Measurements from ENCODE around the gene GNB5. TPM values are rescaled to one million over a fixed set of nuclear protein-coding genes. Genes with fewer than 3 reads are reported as not detected.

GNB5 gene
- total RNA-seq, 1 donor from 2014 or later: 23.7 TPM

DNA sequence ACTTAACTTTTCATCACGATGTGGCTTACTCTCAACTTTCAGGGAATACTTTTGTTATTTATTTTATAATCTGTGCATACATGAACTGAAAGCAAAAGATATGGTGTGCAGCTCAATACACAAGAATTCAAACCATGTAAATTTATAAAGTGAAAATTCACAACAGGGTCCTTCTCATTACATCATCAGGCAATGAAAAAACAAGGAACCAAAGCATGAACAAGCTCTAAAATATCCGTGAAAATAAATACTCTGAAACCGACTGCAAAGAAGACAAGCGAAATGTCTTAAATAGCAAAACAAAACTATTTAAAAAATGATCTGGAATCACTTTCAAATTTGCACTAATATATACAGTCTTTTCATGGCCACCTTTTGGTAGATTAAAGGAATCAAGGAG is 28.9 kb downstream of the GNB5 start:
- no peak for DNase-seq (ENCODE audit: low read depth)
- H3K4me3 ChIP-seq (ENCODE audit: low read depth, low read length): no peak overlapping the region
- TF ChIP-seq, protein P1, sequence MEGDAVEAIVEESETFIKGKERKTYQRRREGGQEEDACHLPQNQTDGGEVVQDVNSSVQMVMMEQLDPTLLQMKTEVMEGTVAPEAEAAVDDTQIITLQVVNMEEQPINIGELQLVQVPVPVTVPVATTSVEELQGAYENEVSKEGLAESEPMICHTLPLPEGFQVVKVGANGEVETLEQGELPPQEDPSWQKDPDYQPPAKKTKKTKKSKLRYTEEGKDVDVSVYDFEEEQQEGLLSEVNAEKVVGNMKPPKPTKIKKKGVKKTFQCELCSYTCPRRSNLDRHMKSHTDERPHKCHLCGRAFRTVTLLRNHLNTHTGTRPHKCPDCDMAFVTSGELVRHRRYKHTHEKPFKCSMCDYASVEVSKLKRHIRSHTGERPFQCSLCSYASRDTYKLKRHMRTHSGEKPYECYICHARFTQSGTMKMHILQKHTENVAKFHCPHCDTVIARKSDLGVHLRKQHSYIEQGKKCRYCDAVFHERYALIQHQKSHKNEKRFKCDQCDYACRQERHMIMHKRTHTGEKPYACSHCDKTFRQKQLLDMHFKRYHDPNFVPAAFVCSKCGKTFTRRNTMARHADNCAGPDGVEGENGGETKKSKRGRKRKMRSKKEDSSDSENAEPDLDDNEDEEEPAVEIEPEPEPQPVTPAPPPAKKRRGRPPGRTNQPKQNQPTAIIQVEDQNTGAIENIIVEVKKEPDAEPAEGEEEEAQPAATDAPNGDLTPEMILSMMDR (conservative IDR thresholded peaks at IDR 0.05; ENCODE audit: low read depth, low read length): no peak

DNA sequence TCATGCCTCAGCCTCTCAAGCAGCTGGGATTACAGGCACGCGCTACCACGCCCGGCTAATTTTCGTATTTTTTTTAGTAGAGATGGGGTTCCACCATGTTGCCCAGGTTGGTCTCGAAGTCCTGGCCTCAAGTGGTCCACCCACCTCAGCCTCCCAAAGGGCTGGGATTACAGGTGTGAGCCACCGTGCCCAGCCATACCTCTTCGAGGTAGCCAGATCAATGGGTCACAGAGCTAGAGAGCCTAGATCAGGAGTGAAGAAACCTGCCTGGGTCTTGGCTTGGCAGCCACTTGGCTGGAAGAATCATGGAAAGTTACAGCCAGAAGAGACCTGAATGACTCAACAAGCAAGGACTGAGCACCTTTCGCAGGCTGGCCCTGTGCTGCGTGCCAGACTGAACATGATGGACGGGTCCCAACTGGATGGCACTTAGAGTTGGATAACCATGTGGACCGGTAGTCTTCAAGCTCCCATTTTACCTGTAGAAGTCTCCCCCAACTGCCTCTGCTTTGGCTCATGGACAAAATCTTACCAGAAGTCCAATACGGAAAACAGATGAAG is 29.7 kb downstream of the GNB5 start:
- no peak for DNase-seq (ENCODE audit: low read depth)
- H3K4me3 ChIP-seq (ENCODE audit: low read depth, low read length): no peak overlapping the region
- TF ChIP-seq, protein P1 (conservative IDR thresholded peaks at IDR 0.05; ENCODE audit: low read depth, low read length): no peak

DNA sequence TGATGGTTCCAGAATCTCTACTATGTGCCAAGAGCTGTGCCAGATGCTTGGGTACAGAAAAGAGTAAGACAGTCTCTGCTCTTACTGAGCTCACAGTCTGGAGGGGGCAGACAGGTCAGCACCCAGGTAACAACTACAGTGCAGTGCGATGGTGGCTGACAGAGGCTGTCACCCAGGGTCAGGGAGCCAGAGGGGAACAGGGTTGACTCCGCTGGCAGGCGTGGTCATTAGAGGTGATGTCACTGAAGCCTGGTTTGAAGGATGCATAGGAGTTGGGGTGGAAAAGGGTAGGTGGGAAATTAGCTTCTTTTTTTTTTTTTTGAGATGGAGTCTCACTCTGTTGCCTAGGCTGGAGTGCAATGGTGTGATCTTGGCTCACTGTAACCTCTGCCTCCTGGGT is 31.5 kb downstream of the GNB5 start:
- H3K4me3 ChIP-seq (ENCODE audit: low read depth, low read length): no peak overlapping the region
- TF ChIP-seq, protein P1 (conservative IDR thresholded peaks at IDR 0.05; ENCODE audit: low read depth, low read length): no peak
- DNase-seq (ENCODE audit: low read depth): no peak

DNA sequence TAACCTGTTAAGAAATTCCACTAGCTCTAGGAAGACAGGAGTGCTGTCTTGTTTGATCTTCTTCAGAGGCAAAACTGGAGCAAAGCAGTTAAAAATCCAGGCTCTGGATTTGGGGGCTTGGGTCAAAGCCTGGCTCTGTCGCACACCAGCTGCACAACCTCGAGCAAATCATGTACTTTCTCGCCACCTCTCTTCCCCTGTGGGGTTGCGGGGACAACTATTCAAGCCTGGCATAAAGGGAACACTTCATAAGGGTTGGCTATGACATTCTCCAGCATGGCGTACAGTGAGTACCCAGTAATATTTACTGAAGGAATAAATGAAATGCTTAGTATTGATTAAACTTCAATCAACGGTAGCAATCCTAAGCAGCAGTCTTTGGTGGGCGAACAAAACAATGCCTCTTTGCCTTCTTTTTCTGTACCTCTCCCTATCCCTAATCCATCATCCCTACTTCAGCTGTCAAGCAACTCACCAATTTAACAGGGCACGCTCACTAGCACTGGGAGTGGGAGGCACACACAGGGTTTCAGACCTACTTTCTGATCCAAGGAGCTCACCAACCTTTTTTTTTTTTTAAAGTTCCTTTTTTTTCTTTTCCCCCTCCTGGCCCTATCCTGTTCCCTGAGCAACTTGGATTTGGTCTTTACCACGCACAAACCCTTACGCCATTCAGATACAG is 33.0 kb downstream of the GNB5 start:
- TF ChIP-seq, protein P1 (conservative IDR thresholded peaks at IDR 0.05; ENCODE audit: low read depth, low read length): no peak
- no peak for DNase-seq (ENCODE audit: low read depth)

DNA sequence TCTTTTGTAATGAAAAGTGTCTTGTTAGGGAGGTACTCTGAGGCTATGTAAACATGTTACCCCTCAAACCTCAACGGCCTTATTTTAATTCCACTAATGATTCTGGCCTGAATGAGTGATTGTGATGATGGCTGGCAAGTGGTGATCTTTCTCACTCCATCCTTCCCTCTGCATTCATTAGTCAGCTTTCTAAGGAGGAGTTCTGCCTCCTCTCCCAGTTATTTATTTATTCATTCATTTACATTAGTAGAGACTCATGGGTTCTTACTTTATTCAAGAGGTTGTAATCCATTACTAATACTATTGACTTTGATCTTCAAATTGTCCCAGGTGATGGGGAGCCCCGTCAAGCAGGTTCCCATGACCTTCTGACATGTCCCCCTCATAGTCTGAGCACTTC is 35.3 kb downstream of the GNB5 start:
- H3K4me3 ChIP-seq (ENCODE audit: low read depth, low read length): no peak overlapping the region
- no peak for DNase-seq (ENCODE audit: low read depth)
- TF ChIP-seq, protein P1 (conservative IDR thresholded peaks at IDR 0.05; ENCODE audit: low read depth, low read length): no peak

More for the DNA sequence above, 33.0 kb downstream of the GNB5 start:
- no peak overlapping the region for H3K4me3 ChIP-seq (ENCODE audit: low read depth, low read length)

DNA sequence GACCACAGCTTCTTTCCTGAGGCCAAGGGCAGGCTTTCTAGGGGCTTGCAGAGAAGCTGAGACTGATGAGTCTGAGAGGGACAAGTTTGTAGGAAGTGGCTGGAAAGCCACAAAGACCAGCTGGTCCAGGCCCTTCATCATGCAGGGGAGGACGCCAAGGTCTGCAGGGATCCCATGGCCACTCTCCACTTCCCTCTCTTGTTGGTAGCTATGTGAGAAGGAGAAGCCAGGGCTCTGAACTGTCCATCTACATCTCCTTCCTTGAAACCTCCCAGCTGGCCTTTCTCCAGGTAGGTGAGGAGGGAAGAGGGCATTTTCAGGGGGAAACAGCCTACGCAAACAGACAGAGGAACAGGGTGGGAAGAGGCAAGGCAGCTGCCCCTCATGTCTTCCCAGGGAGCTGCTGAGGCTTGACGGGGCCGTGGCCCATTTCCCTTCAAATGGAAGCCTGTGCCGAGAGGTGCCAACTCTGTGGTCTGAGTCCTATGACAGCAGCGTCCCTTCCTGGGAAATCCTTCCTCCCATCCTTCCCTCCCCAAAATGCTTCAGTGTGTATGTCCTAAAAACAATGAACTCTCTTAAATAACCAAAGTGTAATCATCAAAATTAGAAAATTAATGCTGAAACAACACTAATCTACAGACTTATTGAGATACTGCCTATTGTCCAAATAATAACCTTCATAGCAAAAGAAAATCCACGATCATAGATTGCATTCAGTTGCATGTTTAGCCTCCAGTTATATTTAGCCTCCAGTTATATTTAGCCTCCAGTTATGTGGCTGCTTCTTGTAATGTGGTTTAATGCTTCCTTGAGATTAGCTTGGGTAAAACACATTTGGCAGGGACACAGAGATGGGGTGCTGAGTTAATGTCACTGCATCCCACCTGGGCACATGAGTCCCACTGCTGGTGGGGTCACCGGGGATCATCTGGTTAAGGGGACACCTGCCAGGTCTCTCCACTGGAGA is 36.0 kb downstream of the GNB5 start:
- H3K4me3 ChIP-seq (ENCODE audit: low read depth, low read length): no peak overlapping the region
- TF ChIP-seq, protein P1 (conservative IDR thresholded peaks at IDR 0.05; ENCODE audit: low read depth, low read length): no peak
- DNase-seq (ENCODE audit: low read depth): no peak

Measured in epithelial cell of proximal tubule (primary cell).